SHP77 (cell line): ENCODE results near the gene METTL21C.

Experiments used
- DNase-seq, 2 experiments: peaks; one replicate each; lab custom pipeline; 2025; lab: John Stamatoyannopoulos, UW

METTL21C gene

DNA sequence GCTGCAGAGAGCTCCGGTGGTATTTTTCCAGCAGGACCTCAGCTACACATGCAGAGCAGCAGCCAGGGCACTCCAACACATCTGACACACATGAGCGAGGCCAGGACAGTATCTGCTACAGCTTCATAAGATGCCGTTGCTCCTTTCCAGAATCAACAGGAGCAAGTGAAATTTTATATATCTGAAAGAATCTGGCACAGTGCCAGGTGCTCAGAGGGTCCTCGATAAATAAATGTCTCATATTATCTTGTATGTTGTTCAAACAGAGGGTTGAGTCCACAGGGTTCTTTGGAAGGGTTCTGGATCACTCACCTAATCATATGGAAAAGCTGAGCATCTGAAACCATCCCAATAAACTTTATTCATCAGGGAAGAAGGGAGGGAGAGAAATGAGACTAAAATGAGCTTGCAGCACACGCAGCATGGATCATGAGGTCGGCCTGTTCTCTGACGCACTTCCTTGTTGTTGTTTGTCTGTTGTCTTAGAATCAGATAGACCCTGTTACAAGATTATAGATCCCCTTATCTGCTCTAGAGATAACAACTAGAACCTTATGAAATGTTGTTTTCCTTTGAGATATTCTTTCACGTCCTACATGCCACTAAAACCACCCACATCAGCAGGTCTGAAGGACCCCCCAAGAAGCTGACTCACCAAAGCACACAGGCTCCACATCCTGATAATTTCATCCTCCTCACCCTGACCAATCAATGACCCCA lies 3.2 kb upstream of the METTL21C start:
- DNase-seq, result no peak

DNA sequence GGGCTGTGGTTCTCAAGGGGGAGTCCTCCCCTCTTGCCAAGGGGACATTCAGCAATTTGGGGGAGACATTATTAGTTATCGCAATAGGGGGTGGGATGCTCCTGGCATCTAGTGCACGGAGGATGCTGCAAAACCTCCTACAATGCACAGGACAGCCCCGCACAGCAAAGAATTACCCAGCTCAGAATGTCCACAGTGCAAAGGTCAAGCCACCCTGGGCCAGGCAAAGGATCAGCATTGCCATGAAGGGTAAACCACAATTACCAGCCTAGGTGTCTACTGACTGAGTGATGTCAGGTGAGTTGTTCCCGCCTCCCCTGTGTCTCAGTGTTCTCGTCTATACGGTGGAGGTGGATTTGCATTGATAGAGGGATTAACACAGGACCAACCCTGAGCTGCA lies 2.4 kb upstream of the METTL21C start:
- DNase-seq, result no peak

DNA sequence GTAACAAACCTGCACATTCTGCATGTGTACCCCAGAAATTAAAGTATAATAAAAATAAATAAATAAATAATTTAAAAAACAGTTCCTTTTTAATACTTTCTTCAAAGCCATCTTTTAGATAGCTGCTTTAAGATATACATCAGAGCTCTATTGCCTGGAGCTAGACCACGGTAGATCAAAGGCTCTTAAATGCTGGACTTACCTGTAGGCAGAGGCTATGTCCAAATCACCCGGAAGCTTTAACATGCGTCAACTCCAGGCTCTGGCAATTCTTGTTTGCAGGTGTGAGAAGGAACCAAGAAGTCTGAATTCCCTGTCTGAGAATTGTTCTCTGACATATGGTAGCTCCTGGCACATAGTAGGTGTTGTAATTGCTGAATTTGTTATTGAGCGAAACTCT lies 1.6 kb upstream of the METTL21C start:
- DNase-seq, result no peak

DNA sequence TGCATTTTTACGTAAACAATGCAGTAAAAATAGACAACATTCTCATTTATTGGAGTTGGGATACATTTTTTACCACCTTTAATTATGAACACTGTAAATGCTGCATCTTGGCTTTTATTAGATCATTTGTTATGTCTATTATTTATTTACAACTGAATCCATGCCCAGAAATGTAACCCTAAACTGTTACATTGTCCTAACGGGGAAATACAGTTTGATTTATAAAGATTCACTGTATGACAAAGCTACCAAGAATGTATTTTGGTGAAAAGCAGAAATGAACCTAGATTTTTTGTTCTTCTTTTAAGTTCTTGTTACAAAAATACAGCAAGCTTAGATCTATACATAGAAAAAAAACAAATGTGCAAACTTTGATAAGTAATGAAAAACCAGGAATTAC lies 1.1 kb downstream of the METTL21C start:
- DNase-seq, result no peak

DNA sequence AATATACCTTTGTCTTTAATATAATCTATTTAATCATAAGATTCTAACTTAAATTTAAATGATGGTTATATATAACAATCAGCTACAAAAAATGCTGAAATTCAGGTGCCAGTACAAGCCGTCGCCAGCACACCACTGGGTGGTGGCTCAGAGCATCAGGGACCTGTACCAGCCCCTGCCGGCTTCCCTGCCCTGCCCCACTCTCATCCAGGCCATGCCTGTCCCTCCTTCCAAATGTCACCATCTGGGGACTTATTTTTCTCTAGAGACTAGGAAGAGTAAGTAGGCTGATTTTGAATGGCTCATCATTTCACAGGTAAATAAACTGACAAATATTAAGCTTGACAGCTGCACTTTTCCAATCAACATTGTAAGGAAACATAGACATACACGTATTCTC lies 1.6 kb downstream of the METTL21C start:
- DNase-seq, result no peak

DNA sequence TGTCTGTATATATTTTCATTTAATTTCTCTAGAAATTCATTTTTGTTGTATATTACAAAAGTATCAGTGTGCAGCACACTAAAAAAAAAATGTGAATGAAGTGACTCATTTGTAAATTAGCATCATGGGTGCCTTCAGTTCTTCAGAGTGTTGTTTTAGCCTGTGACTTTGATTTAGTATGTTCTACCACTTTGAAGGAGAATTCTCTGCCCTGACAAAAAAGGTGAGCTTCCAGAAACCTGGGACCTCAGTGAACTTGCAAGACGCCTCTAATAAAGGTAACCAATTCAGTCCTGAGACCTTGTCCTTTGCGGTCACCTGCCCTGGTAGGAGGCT lies 2.4 kb downstream of the METTL21C start:
- DNase-seq, result no peak

DNA sequence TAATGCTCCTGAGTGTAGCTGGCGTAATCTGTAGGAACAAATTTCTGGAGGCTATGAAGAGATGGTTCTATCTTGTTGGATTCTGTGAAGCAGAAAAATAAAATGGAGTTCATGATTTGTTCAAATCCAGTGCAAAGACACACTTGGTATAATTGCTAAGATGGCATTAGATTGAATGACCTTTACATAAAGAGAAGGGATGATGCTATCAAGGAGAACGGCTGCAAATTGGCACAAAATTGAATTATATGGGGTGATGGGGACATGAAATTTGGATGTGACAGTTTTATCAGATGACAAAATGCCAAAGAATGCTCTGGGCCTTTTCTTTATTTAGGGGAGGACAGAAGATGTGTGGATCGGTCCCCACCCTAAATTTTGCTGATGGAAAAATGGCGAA lies 4.0 kb downstream of the METTL21C start:
- DNase-seq, result no peak

DNA sequence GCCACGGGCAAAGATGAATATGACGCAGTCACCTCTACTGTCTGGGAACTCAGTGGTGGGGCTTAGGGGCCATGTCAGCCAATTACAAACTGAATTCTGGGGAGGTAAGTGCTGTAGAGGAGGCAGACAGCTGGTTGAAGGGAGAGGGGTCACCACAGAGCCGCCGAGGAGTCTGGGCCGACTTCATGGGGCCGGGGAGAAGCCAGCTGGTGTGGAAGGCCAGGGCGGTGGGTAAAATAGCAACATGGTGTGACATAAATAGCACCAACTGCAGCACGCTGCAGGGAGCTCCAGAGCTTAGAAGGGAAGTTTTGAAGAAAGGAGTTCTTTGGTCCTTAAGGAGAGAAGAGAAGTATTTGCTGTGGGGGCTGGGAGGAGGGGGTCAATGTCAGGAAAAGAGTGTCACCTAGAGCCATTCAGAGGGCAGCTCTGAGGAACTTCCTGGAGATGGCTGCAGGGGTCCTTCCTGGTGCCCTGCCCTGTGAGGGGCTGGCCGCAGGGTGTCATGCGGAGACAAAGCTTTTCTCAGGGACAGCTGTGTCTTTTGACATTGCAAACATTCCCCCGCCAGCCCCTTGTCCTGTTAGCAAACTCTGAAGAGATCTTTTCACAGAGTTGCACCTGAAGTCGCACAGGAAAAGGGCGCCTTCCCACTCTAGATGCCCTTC lies 6.4 kb downstream of the METTL21C start:
- DNase-seq, result no peak

DNA sequence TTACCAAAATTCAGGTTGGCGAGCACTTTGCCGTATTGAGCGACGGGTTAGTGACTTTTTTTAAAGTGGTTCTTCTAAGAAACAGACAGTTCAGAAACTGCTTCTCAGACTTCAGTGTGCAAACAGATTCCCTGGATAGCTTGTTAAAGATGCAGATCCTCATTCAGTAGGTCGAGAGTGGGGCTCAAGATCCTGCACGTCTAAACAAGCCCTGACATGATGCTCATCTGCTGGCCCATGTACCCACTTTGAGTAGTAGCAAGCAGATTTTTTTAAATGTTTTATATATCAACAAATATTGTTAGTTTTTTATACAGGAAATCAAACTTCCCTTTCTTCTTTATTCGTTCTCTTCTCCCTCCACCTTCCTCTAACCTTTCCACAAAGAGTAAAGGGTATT lies 7.3 kb downstream of the METTL21C start:
- DNase-seq, result no peak

DNA sequence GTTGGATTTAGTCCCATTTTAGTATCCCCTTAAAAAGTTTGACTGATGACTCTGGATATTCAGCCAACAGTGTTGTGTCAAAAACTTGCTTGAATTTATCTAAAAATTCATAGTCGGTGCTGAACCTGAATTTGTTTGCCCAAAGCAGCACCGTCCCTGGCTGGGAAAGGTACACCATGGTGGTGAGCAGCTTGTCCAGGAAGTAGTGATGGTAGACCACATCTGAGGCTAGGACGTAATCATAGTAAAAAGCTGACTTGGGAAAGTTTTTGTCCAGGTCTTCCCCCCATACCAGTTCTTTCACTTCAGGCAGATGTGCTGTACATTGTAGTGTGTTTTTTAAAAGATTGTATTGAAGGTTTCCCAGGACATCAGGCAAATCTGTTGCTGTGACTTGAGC lies 8.8 kb downstream of the METTL21C start:
- DNase-seq, result no peak

DNA sequence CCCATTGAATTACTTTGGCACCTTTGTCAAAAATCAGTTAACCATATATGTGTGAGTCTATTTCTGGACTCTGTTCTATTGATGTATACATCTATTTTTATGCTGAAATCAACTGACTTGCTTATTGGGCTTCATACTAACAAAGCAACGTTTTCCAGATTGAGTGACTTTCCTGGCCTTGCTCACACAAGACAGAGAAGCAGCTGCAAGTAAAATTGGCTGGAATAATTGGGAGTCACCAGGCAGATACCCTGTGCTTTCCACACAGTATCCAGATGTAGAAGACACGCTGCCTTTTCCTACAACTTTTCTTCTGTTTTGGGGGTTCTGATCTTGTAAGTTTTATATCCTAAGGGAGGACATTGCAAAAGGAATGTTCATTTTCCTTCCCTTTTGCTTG lies 11.2 kb downstream of the METTL21C start:
- DNase-seq, result no peak

DNA sequence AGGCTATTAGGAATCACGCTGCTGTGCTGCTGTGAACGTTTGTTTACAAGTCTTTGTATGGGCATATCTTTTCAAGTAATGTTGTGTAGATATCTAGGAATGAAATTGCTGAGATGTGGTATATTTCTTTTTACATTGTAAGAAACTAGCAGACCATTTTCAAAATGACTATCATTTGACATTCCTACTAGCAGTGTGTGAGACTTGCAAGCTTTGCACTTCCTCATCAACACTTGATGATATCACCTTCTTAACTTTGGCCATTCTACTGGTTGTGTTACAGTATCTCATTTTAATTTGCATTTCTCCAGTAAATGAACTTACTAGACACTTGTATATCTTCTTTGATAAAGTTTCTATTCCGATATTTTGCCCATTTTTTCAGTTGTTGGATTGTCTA lies 12.1 kb downstream of the METTL21C start:
- DNase-seq, result no peak

DNA sequence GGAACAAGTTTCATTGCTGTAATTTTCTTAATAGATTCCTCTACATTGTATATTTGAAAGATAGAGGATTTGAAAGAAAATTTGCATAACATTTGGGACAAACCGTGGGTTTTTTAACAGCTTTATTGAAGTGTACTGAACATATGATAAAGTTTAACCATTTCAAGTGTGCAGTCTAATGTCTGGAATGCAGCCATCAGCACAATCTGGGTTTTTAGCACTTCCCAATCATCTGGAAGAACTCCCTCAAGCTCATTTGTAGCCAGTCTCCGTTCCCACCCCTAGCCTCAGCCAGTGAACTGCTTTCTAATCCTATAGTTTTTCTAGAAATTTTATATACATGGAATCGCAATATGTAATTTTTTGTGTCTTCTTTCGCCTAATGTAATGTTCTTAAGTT lies 12.6 kb downstream of the METTL21C start:
- no peak for DNase-seq

DNA sequence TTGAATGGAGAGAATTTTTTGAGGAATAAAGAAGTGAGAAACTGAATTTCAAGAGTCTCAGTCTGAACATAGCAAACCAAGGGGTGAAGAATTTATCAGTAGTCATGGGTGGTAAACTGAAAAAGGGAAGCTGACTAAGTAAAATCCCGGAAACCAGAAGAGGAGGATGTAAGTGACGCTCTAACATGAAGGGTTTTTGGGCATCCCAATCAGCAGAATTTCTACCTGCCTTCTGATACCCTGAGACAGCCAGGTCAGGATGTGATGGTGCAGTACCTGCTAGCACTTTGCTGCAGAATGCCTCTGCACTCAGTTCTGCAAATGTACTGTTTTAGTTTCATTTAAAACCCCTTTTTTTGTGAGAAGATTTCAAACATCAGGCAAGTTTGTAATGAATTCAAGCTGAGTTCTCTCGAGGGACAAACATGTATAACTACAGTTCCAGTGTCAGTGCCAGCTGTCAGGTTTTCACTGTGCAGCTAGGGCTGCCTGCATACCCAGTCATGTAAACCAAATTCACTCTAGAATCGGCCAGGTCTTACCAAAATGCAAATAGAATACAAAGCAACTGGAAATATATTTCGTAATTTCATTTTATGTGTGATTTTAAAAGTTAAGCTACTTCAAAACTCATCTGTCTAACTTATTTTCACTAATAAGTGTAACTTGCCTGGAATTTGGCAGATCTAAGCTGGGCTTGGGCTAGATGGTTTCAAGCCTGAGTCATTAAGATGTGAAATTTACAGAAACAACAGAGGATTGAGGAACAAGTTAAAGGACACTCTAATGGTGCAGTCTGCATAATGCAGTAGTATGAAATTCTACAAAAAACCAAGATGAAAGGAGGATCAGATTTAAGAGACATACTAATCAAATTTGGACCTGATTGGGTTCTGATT lies 13.8 kb downstream of the METTL21C start:
- no peak for DNase-seq

DNA sequence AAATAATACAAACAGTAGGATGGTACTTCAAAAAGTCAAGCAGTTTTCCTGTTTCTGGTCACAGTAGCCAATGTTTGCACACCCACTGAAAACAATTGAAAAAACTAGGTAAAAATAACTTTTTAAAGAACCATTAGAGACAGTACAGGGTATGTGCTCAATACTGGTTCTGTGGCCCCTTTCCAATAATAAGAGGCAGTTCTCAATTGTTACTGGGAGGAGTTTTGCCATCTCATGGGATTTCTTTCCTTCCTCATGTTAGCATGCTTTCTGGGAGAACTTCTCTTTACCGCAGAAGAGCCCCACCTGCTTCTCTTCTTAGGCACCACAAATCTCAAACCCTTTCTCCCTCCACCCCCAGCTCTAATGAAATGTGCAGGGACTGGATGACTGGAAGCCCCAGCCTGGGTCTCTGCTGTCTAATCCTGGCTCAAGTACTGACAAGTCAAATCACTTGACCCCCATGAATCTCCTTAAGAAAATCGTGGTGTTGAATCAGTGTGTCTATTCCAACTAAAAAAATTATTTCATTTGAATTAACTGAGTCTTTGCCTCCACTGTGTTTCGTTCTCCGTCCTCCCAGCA lies 14.6 kb downstream of the METTL21C start:
- DNase-seq, result no peak

DNA sequence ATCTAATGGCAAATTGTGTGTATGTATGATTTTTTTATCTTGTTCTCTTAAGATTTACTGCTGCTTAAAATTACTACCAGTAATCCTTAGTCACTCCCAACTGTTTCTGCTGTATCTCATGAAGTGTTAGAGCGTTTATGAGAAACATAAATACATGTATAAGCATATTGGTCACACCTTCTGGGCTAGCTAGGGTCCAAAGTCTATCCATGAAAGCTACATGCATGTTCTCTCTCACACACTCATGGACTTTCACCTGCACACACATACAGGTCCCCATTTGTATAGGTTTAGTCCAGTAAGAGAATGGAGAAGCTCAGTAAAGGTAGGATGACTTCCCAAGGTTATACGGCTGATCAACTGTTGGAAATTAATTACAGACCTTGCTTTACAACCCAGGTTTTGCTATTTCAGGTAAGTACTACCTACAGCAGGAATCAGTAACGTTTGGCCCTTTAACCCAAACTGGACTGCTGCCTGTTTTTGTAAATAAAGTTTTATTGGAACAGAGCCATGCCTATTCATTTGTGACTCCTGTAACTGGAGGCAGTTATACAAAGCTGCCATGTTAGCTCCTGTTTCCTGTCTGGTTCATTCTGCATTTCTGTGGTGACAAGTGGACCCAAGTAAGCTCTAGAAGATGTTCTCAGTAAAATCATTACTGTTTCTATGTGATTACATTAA lies 15.3 kb downstream of the METTL21C start:
- DNase-seq, result no peak

DNA sequence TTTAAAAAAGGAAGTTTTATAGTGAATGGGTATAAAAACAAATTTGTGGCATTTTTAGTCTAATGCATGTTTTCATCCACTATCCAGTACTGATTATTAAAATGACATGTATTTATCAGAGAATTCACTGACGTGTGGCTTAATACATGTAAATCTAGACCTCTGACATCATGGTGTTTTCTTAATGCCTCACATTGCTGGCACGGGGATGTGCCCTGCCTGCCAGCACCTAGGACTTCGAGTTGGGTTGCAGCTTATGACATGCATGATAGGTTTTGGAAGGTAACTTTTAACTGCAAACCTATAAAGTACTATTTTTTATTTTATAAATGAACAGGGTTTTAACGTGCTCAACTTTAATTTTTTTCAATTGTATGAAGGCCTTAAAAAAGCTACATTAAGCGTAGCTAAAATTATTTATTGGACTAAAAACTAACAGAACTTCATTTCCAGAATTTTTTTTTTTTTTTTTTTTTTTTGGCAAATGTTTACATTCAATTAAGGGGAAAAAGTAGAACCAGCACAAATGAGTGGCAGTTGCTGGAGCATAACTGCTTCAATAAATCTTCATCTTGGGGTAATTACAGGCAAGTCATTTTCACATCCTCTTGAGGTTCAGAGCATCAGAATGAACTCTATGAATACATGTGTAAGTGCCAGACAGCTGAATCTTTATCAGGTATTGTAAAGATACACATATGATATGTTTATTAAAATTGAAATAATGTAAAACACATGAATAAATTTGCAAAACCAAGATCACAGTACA lies 16.3 kb downstream of the METTL21C start:
- no peak for DNase-seq

DNA sequence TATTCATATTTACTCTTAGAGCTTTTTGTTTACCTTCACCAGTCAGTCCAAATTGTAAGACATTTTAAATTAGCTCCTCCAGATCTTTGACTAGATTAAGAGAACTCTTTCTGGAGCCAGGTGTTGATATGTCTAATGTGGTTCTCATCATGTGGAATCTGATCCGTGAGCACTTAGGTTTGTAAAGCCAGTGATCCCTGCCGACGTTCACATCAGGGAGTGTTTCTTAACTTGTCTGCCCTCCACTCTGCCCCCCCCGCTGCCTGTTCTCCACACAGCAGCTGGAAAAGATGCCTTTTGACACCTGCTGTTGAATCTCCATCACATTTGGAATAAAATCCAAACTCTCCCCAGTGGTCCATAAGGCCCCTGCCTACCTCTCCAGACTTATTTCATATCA lies 17.7 kb downstream of the METTL21C start:
- DNase-seq, result no peak

DNA sequence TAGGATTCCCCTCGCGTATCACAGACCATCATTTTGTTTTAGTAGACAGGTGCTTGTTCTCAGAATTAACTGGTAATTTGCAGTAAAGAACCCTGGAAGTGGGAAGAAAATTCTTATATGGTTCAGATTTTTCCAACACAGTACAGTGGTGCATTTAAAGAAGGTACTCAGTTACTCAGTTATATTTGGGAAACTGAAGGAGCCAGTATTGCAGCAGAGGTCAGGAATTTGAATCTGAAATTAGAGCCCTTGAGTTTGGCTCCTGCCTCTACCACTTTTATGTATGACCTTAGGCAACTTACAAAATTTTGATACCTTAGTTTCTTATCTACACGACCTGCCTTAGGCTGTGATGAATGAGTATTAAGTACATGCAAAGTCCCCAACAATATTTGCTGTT lies 19.7 kb downstream of the METTL21C start:
- DNase-seq, result no peak

DNA sequence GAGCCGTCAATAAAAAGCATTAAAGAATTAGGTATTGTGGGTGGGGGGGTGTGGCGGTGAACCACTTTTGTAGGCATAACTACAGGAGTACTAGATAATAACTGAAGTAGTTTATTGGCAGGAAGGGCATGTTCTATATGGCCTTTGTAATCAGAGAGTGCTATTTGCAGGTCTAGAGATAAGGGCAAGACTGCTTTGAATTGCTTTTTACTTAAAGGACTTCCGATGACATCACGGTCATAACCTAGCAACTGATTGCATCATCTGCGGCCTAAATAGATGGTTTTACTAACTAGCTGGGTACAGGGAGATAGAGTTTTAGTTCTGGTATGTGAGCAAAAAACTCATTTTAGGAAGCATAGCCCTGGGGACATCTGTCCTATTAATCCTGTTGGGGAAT lies 24.7 kb downstream of the METTL21C start:
- no peak for DNase-seq

DNA sequence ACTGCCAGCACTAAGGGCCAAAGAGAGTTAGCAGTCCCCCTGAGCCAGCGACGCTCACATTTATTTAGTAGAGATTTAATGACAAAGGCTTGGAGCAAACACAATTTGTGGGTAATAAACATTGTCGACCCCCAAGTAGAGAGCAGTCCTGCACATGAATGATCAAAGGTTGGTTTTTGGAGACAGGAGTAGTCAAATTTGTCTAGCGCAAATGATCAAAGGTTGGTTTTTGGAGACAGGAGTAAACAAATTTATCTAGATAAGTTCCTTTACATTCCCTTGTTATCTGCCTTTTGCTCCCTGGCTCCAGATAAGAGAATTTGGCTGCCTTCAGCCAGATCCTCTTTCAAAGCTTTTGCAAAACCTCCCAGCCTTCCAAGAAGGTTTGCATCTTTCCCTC lies 26.9 kb downstream of the METTL21C start:
- DNase-seq, result no peak
